IPS-15b (cell line): ENCODE measurements around the gene UMODL1.
"Not testable (repeated sequence)": the region's sequence is repeated elsewhere in the genome, so short reads cannot be mapped to it uniquely, and the experiment has no call there.

Source experiments
- H3K27me3 ChIP-seq: one replicate; pipeline ENCODE4 v1.6.1; 2013; ENCODE audit warnings: low read length; ENCODE audit not compliant: control insufficient read depth, insufficient read depth
- H3K36me3 ChIP-seq: one replicate; pipeline ENCODE4 v1.6.1; 2013; ENCODE audit warnings: low read length; ENCODE audit not compliant: control insufficient read depth, insufficient read depth
- H3K4me1 ChIP-seq: one replicate; pipeline ENCODE4 v1.6.1; 2013; ENCODE audit warnings: mild to moderate bottlenecking, low read length; ENCODE audit not compliant: control insufficient read depth, insufficient read depth
- H3K4me3 ChIP-seq: one replicate; pipeline ENCODE4 v1.5.1; 2013; ENCODE audit warnings: low read depth, low read length
- H3K9ac ChIP-seq: one replicate; pipeline ENCODE4 v1.6.1; 2013; ENCODE audit warnings: low read depth, mild to moderate bottlenecking, low read length
- H3K9me3 ChIP-seq: one replicate; pipeline ENCODE4 v1.6.1; 2013; ENCODE audit warnings: mild to moderate bottlenecking, low read length; ENCODE audit not compliant: control insufficient read depth, insufficient read depth

Gene UMODL1

GRCh38 chr21:42063571-42064521, 7.3 kb upstream of the UMODL1 start:
- no peaks in the 10 kb centered on the region for H3K9me3 ChIP-seq
- no peak overlapping the region for H3K9ac ChIP-seq
- H3K4me1 ChIP-seq, result no peaks in the 10 kb centered on the region
- no peak overlapping the region for H3K4me3 ChIP-seq
- H3K36me3 ChIP-seq, result no peaks in the 10 kb centered on the region
- H3K27me3 ChIP-seq, result no peaks in the 10 kb centered on the region

GRCh38 chr21:42066521-42066920, 4.6 kb upstream of the UMODL1 start:
- H3K9ac ChIP-seq, result no peak overlapping the region
- H3K27me3 ChIP-seq, result no peaks in the 10 kb centered on the region
- H3K36me3 ChIP-seq, result no peaks in the 10 kb centered on the region
- H3K9me3 ChIP-seq, result no peaks in the 10 kb centered on the region
- H3K4me3 ChIP-seq, result no peak overlapping the region
- no peaks in the 10 kb centered on the region for H3K4me1 ChIP-seq

GRCh38 chr21:42067531-42068255, 3.4 kb upstream of the UMODL1 start:
- no peaks in the 10 kb centered on the region for H3K27me3 ChIP-seq
- no peak overlapping the region for H3K4me3 ChIP-seq
- H3K4me1 ChIP-seq, result no peaks in the 10 kb centered on the region
- H3K9me3 ChIP-seq, result no peaks in the 10 kb centered on the region
- H3K36me3 ChIP-seq, result no peaks in the 10 kb centered on the region
- no peak overlapping the region for H3K9ac ChIP-seq

DNA sequence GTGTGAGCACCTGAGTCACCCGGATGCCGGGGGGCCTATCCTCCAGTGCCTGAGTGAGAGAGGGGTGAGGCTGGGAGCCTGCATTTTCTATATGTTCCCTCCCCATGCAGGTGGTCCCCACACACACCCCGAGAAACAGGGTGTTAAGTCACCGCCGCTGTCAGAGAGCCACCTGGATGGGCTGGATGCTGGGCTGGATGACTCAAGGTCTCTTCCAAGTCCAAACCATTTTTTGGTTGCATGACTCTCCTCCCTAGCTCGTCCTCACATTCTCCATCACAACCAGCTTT, 2.9 kb upstream of the UMODL1 start:
- H3K4me3 ChIP-seq, result no peak overlapping the region
- H3K9me3 ChIP-seq, result no peaks in the 10 kb centered on the region
- H3K4me1 ChIP-seq, result no peaks in the 10 kb centered on the region
- no peaks in the 10 kb centered on the region for H3K36me3 ChIP-seq
- no peak overlapping the region for H3K9ac ChIP-seq
- H3K27me3 ChIP-seq, result no peaks in the 10 kb centered on the region

GRCh38 chr21:42068592-42068991, 2.5 kb upstream of the UMODL1 start:
- Histone ChIP-seq H3K27me3 (no peaks in the 10 kb centered on the region), H3K4me1 (no peaks in the 10 kb centered on the region), H3K4me3 (no peak overlapping the region), H3K36me3 (no peaks in the 10 kb centered on the region), H3K9me3 (no peaks in the 10 kb centered on the region), H3K9ac (no peak overlapping the region)

DNA sequence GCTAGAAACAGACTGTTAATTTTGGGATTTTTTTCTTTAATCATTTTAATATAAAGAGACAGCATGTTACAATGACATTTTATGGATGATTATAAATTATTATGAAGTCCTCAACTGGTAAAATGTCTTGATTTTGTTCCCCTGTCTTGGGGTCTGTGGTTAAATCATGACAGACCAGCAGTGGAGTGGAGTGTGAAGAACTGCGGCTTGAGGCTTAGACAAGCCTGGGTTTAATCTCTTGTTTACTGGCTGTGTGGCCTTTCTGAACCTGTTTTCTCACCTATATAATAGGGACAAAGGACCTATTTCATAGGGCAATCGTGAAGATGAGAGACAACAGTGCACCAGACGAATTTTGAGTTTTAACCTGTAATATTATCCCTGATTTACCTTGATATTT, 1.8 kb upstream of the UMODL1 start:
- H3K9me3 ChIP-seq, result no peaks in the 10 kb centered on the region
- no peaks in the 10 kb centered on the region for H3K27me3 ChIP-seq
- no peak overlapping the region for H3K9ac ChIP-seq
- no peaks in the 10 kb centered on the region for H3K36me3 ChIP-seq
- no peak overlapping the region for H3K4me3 ChIP-seq
- no peaks in the 10 kb centered on the region for H3K4me1 ChIP-seq

GRCh38 chr21:42069843-42070242, 1.3 kb upstream of the UMODL1 start:
- Histone ChIP-seq H3K4me1 (no peaks in the 10 kb centered on the region), H3K27me3 (no peaks in the 10 kb centered on the region), H3K9ac (no peak overlapping the region), H3K4me3 (no peak overlapping the region), H3K9me3 (no peaks in the 10 kb centered on the region), H3K36me3 (no peaks in the 10 kb centered on the region)

GRCh38 chr21:42073145-42074099, 2.3 kb downstream of the UMODL1 start:
- Histone ChIP-seq H3K36me3 (no peaks in the 10 kb centered on the region), H3K4me3 (no peak overlapping the region), H3K27me3 (no peaks in the 10 kb centered on the region), H3K9ac (no peak overlapping the region), H3K9me3 (no peaks in the 10 kb centered on the region), H3K4me1 (no peaks in the 10 kb centered on the region)

GRCh38 chr21:42075686-42076471, 4.8 kb downstream of the UMODL1 start:
- Histone ChIP-seq H3K36me3 (no peaks in the 10 kb centered on the region), H3K9ac (no peak overlapping the region), H3K9me3 (no peaks in the 10 kb centered on the region), H3K4me1 (no peaks in the 10 kb centered on the region), H3K4me3 (no peak overlapping the region), H3K27me3 (no peaks in the 10 kb centered on the region)

GRCh38 chr21:42077685-42078238, 6.6 kb downstream of the UMODL1 start:
- H3K36me3 ChIP-seq, H3K27me3 ChIP-seq, H3K4me3 ChIP-seq, H3K4me1 ChIP-seq, H3K9me3 ChIP-seq, H3K9ac ChIP-seq: not testable (repeated sequence)
